Trophoblast cell (in vitro differentiated cells and primary cell): Measurements from ENCODE around the gene CYB5RL.

Experiments used
- DNase-seq, 2 donors: peaks; one replicate each; pipeline ENCODE4 v3.0.0-alpha.2; 2016
- H2AFZ ChIP-seq: 2 replicates; pipeline ENCODE4 v1.6.1; 2013; ENCODE audit warnings: low read length, moderate library complexity, mild to moderate bottlenecking; ENCODE audit not compliant: insufficient read depth, poor library complexity
- H2AK5ac ChIP-seq: 2 replicates; pipeline ENCODE4 v1.6.1; 2013; ENCODE audit warnings: mild to moderate bottlenecking, low read length
- H2BK120ac ChIP-seq: 2 replicates; pipeline ENCODE4 v1.6.1; 2013; ENCODE audit warnings: low read length, mild to moderate bottlenecking, moderate library complexity; ENCODE audit not compliant: insufficient read depth, poor library complexity
- H2BK12ac ChIP-seq: 2 replicates; pipeline ENCODE4 v1.6.1; 2013; ENCODE audit warnings: mild to moderate bottlenecking, low read length, moderate library complexity
- H2BK5ac ChIP-seq: 2 replicates; pipeline ENCODE4 v1.6.1; 2013; ENCODE audit warnings: low read length, low read depth, moderate library complexity, mild to moderate bottlenecking; ENCODE audit not compliant: poor library complexity
- H3K14ac ChIP-seq: 2 replicates; pipeline ENCODE4 v1.6.1; 2013; ENCODE audit warnings: mild to moderate bottlenecking, low read length
- H3K18ac ChIP-seq: 2 replicates; pipeline ENCODE4 v1.6.1; 2013; ENCODE audit warnings: mild to moderate bottlenecking, low read length
- H3K23ac ChIP-seq: 2 replicates; pipeline ENCODE4 v1.6.1; 2013; ENCODE audit warnings: low read length
- H3K27ac ChIP-seq: 2 replicates; pipeline ENCODE4 v1.5.1; 2013; ENCODE audit warnings: low read depth, mild to moderate bottlenecking, inconsistent platforms, low read length, moderate library complexity
- H3K27me3 ChIP-seq: 2 replicates; pipeline ENCODE4 v1.6.1; 2013; ENCODE audit warnings: inconsistent platforms, mild to moderate bottlenecking, low read length, moderate library complexity; ENCODE audit not compliant: insufficient read depth
- H3K36me3 ChIP-seq, 2 experiments: 1 replicate in 1 of 2; 2 replicates in 1 of 2; pipeline ENCODE4 v1.6.1; 2013; ENCODE audit warnings: low read length in 2 of 2, mild to moderate bottlenecking in 2 of 2, moderate library complexity in 1 of 2; ENCODE audit not compliant: insufficient read depth in 2 of 2, control insufficient read depth in 1 of 2
- H3K4ac ChIP-seq: 2 replicates; pipeline ENCODE4 v1.6.1; 2013; ENCODE audit warnings: low read depth, mild to moderate bottlenecking, low read length, moderate library complexity
- H3K4me1 ChIP-seq, 2 experiments: 1 replicate in 1 of 2; 2 replicates in 1 of 2; pipeline ENCODE4 v1.6.1; 2013; ENCODE audit warnings: low read length in 2 of 2, mild to moderate bottlenecking in 2 of 2, moderate library complexity in 1 of 2; ENCODE audit not compliant: insufficient read depth in 2 of 2, control insufficient read depth in 1 of 2
- H3K4me2 ChIP-seq: 2 replicates; pipeline ENCODE4 v1.6.1; 2013; ENCODE audit warnings: inconsistent platforms, mild to moderate bottlenecking, low read length, moderate library complexity
- H3K4me3 ChIP-seq: 2 replicates; pipeline ENCODE4 v1.5.1; 2013; ENCODE audit warnings: mild to moderate bottlenecking, low read depth, low read length, inconsistent platforms
- H3K79me1 ChIP-seq: one replicate; pipeline ENCODE4 v1.6.1; 2013; ENCODE audit warnings: low read length
- H3K79me2 ChIP-seq: 2 replicates; pipeline ENCODE4 v1.6.1; 2013; ENCODE audit warnings: low read length, mild to moderate bottlenecking; ENCODE audit not compliant: control insufficient read depth, insufficient read depth, poor library complexity
- H3K9ac ChIP-seq: 2 replicates; pipeline ENCODE4 v1.6.1; 2013; ENCODE audit warnings: mild to moderate bottlenecking, low read length
- H3K9me3 ChIP-seq: 2 replicates; pipeline ENCODE4 v1.6.1; 2013; ENCODE audit warnings: low read depth, mild to moderate bottlenecking, control low read depth, inconsistent platforms, low read length; ENCODE audit not compliant: insufficient read depth
- H4K12ac ChIP-seq: 2 replicates; pipeline ENCODE4 v1.6.1; 2013; ENCODE audit warnings: low read depth, mild to moderate bottlenecking, low read length, moderate library complexity
- H4K8ac ChIP-seq: 2 replicates; pipeline ENCODE4 v1.6.1; 2013; ENCODE audit warnings: low read depth, mild to moderate bottlenecking, low read length, moderate library complexity
- H4K91ac ChIP-seq: one replicate; pipeline ENCODE4 v1.6.1; 2013; ENCODE audit warnings: low read depth, mild to moderate bottlenecking, low read length, moderate library complexity
- WGBS: extraction: QIAGEN DNeasy Blood & Tissue Kit; methylation state at CpG from one replicate; pipeline ENCODE4 v1.1.7; 2013; ENCODE audit warnings: missing lambda C conversion rate; ENCODE audit not compliant: insufficient read length, insufficient coverage; ENCODE audit errors: extremely low coverage; 5-methylcytosine and 5-hydroxymethylcytosine counted together

The CYB5RL gene

GRCh38 chr1:54199151-54199764, 572 bp downstream of the CYB5RL start:
- Histone ChIP-seq H2AFZ (peak overlapping the region; percentile 38), H3K23ac (no peak overlapping the region), H3K9ac (no peak overlapping the region), H3K4me2 (peak overlapping the region; percentile 71), H3K79me2 (peaks cover 7% of the 10 kb centered on the region), H3K36me3 (peaks cover 0 to 1% of the 10 kb centered on the region in 2 experiments), H2BK5ac (no peak overlapping the region), H3K4ac (no peak overlapping the region), H2BK12ac (no peak overlapping the region), H3K79me1 (peaks cover 6% of the 10 kb centered on the region), H3K9me3 (no peaks in the 10 kb centered on the region), H4K12ac (no peak overlapping the region), H3K18ac (no peak overlapping the region), H3K4me3 (peak overlapping the region; percentile 72), H2AK5ac (no peak overlapping the region), H4K8ac (peak overlapping the region; percentile 55), H3K27ac (no peak overlapping the region), H3K27me3 (no peaks in the 10 kb centered on the region), H3K14ac (no peak overlapping the region), H3K4me1 (peaks cover 3 to 7% of the 10 kb centered on the region in 2 experiments), H4K91ac (peak overlapping the region; percentile 2), H2BK120ac (peak overlapping the region; percentile 8)
- WGBS, result no CpG with 5 or more reads among the region's 17 CpGs
- no peak for DNase-seq

- H3K14ac ChIP-seq, result no peak overlapping the region
- no peak overlapping the region for H2AK5ac ChIP-seq
- H2AFZ ChIP-seq, result no peak overlapping the region
- DNase-seq, result no peak
- no peak overlapping the region for H2BK12ac ChIP-seq
- no peak overlapping the region for H3K23ac ChIP-seq
- no peak overlapping the region for H4K8ac ChIP-seq
- no peak overlapping the region for H3K4me2 ChIP-seq
- H2BK5ac ChIP-seq, result no peak overlapping the region
- no peaks in the 10 kb centered on the region for H3K9me3 ChIP-seq
- H3K79me1 ChIP-seq, result no peaks in the 10 kb centered on the region
- H3K4ac ChIP-seq, result no peak overlapping the region
- H3K36me3 ChIP-seq, result no peaks in the 10 kb centered on the region
- no CpG with 5 or more reads among the region's 5 CpGs for WGBS
- no peaks in the 10 kb centered on the region for H3K27me3 ChIP-seq
- H3K4me3 ChIP-seq, result no peak overlapping the region
- no peak overlapping the region for H3K18ac ChIP-seq
- no peak overlapping the region for H3K27ac ChIP-seq
- no peak overlapping the region for H4K12ac ChIP-seq
- H4K91ac ChIP-seq, result no peak overlapping the region
- H3K9ac ChIP-seq, result no peak overlapping the region
- H3K4me1 ChIP-seq, result no peaks in the 10 kb centered on the region
- H2BK120ac ChIP-seq, result no peak overlapping the region
- H3K79me2 ChIP-seq, result no peaks in the 10 kb centered on the region
Observed at GRCh38 chr1:54193453-54193852, 6.4 kb downstream of the CYB5RL start.

GRCh38 chr1:54191525-54191924, 8.3 kb downstream of the CYB5RL start:
- Histone ChIP-seq H3K9ac (no peak overlapping the region), H3K14ac (no peak overlapping the region), H3K4me2 (no peak overlapping the region), H2BK120ac (no peak overlapping the region), H3K27me3 (no peaks in the 10 kb centered on the region), H3K4ac (no peak overlapping the region), H3K18ac (no peak overlapping the region), H4K8ac (no peak overlapping the region), H3K9me3 (no peaks in the 10 kb centered on the region), H2AK5ac (no peak overlapping the region), H3K4me3 (no peak overlapping the region), H3K36me3 (no peaks in the 10 kb centered on the region), H3K79me2 (no peaks in the 10 kb centered on the region), H4K12ac (no peak overlapping the region), H2BK12ac (no peak overlapping the region), H4K91ac (no peak overlapping the region), H3K4me1 (no peaks in the 10 kb centered on the region), H3K23ac (no peak overlapping the region), H2BK5ac (no peak overlapping the region), H3K79me1 (no peaks in the 10 kb centered on the region), H3K27ac (no peak overlapping the region), H2AFZ (no peak overlapping the region)
- WGBS, result no CpG with 5 or more reads among the region's 1 CpG
- DNase-seq, result no peak

- H2BK5ac ChIP-seq, result no peak overlapping the region
- H3K14ac ChIP-seq, result no peak overlapping the region
- no peak overlapping the region for H3K9ac ChIP-seq
- no peak overlapping the region for H2AK5ac ChIP-seq
- H3K4ac ChIP-seq, result no peak overlapping the region
- H3K79me1 ChIP-seq, result no peaks in the 10 kb centered on the region
- no peak overlapping the region for H4K12ac ChIP-seq
- no peak overlapping the region for H3K4me2 ChIP-seq
- H3K9me3 ChIP-seq, result peaks cover under 1% of the 10 kb centered on the region
- H3K79me2 ChIP-seq, result no peaks in the 10 kb centered on the region
- no peak overlapping the region for H2BK120ac ChIP-seq
- no peak for DNase-seq
- no peak overlapping the region for H3K18ac ChIP-seq
- no peak overlapping the region for H4K8ac ChIP-seq
- no peak overlapping the region for H2BK12ac ChIP-seq
- no peaks in the 10 kb centered on the region for H3K36me3 ChIP-seq
- no peaks in the 10 kb centered on the region for H3K4me1 ChIP-seq
- H3K4me3 ChIP-seq, result no peak overlapping the region
- H2AFZ ChIP-seq, result no peak overlapping the region
- no peak overlapping the region for H3K27ac ChIP-seq
- no peak overlapping the region for H3K23ac ChIP-seq
- no peak overlapping the region for H4K91ac ChIP-seq
- H3K27me3 ChIP-seq, result no peaks in the 10 kb centered on the region
- WGBS, result no CpG with 5 or more reads among the region's 9 CpGs
Observed at GRCh38 chr1:54190526-54190925, 9.3 kb downstream of the CYB5RL start.
